ENCODE results near the gene DCHS2. TPM values are rescaled to one million over a fixed set of nuclear protein-coding genes. Genes with fewer than 3 reads are reported as not detected.

The DCHS2 gene
- total RNA-seq, 1 donor from 2014 or later: 0.71 TPM

GRCh38 chr4:154528869-154529268 lies 37.3 kb upstream of the DCHS2 start:
- H3K4me3 ChIP-seq: no peak overlapping the region
- H3K79me2 ChIP-seq (ENCODE audit: low read depth): no peaks in the 10 kb centered on the region
- no peaks in the 10 kb centered on the region for H3K27me3 ChIP-seq
- DNase-seq (ENCODE audit: low spot score): no peak
- Mint-ChIP-seq H3K9me3 (no peaks in the 10 kb centered on the region), H3K36me3 (no peaks in the 10 kb centered on the region), H3K4me3 (no peak overlapping the region), H3K4me1 (no peaks in the 10 kb centered on the region), H3K27me3 (ENCODE audit: insufficient read depth, low read depth) (peaks cover 2% of the 10 kb centered on the region), H3K27ac (no peak overlapping the region)
- H3K4me1 ChIP-seq: no peaks in the 10 kb centered on the region
- no peak overlapping the region for H3K4me2 ChIP-seq
- H3F3A ChIP-seq (ENCODE audit: low read depth): no peaks in the 10 kb centered on the region
- no peak overlapping the region for H2AFZ ChIP-seq (replicated peaks)
- no peaks in the 10 kb centered on the region for H3K36me3 ChIP-seq
- H3K27ac ChIP-seq: no peak overlapping the region
- H3K9ac ChIP-seq: no peak overlapping the region
- H4K20me1 ChIP-seq (ENCODE audit: low read depth): no peaks in the 10 kb centered on the region
- no peaks in the 10 kb centered on the region for H3K9me3 ChIP-seq (ENCODE audit: low read depth)
- TF ChIP-seq EZH2 (IDR thresholded peaks at IDR 0.05) (no peak), EZH2phosphoT487 (IDR thresholded peaks at IDR 0.05) (no peak), CTCF (IDR thresholded peaks at IDR 0.05) (no peak)

GRCh38 chr4:154527308-154527707 lies 35.7 kb upstream of the DCHS2 start:
- Mint-ChIP-seq H3K9me3 (peaks cover 5% of the 10 kb centered on the region), H3K36me3 (peaks cover 3% of the 10 kb centered on the region), H3K27ac (no peak overlapping the region), H3K27me3 (ENCODE audit: insufficient read depth, low read depth) (peaks cover 3% of the 10 kb centered on the region), H3K4me3 (no peak overlapping the region), H3K4me1 (peaks cover 1% of the 10 kb centered on the region)
- TF ChIP-seq EZH2 (IDR thresholded peaks at IDR 0.05) (no peak), CTCF (IDR thresholded peaks at IDR 0.05) (no peak), EZH2phosphoT487 (IDR thresholded peaks at IDR 0.05) (no peak)
- Histone ChIP-seq H3K4me2 (no peak overlapping the region), H3K9me3 (ENCODE audit: low read depth) (no peaks in the 10 kb centered on the region), H3K9ac (no peak overlapping the region), H4K20me1 (ENCODE audit: low read depth) (no peaks in the 10 kb centered on the region), H3K27me3 (no peaks in the 10 kb centered on the region), H3K36me3 (no peaks in the 10 kb centered on the region), H3K79me2 (ENCODE audit: low read depth) (no peaks in the 10 kb centered on the region), H2AFZ (replicated peaks) (no peak overlapping the region), H3K27ac (no peak overlapping the region), H3F3A (ENCODE audit: low read depth) (no peaks in the 10 kb centered on the region), H3K4me3 (no peak overlapping the region), H3K4me1 (no peaks in the 10 kb centered on the region)
- DNase-seq (ENCODE audit: low spot score): no peak

- peaks cover 3% of the 10 kb centered on the region for H3K36me3 Mint-ChIP-seq
- H4K20me1 ChIP-seq (ENCODE audit: low read depth): no peaks in the 10 kb centered on the region
- H3K79me2 ChIP-seq (ENCODE audit: low read depth): no peaks in the 10 kb centered on the region
These were observed 34.6 kb upstream of the DCHS2 start for GRCh38 chr4:154526151-154526550.

More at GRCh38 chr4:154526151-154526550, 34.6 kb upstream of the DCHS2 start:
- Histone ChIP-seq H3K27me3 (no peaks in the 10 kb centered on the region), H2AFZ (replicated peaks) (no peak overlapping the region), H3K9me3 (ENCODE audit: low read depth) (no peaks in the 10 kb centered on the region), H3K36me3 (no peaks in the 10 kb centered on the region), H3K9ac (no peak overlapping the region), H3K4me1 (no peaks in the 10 kb centered on the region), H3K27ac (no peak overlapping the region), H3K4me2 (no peak overlapping the region), H3K4me3 (no peak overlapping the region), H3F3A (ENCODE audit: low read depth) (no peaks in the 10 kb centered on the region)
- no peak overlapping the region for H3K4me3 Mint-ChIP-seq
- TF ChIP-seq EZH2phosphoT487 (IDR thresholded peaks at IDR 0.05): no peak
- no peak for TF ChIP-seq CTCF (IDR thresholded peaks at IDR 0.05)
- TF ChIP-seq EZH2 (IDR thresholded peaks at IDR 0.05): no peak
- peaks cover 5% of the 10 kb centered on the region for H3K9me3 Mint-ChIP-seq
- no peak overlapping the region for H3K27ac Mint-ChIP-seq
- DNase-seq (ENCODE audit: low spot score): no peak
- peaks cover 3% of the 10 kb centered on the region for H3K27me3 Mint-ChIP-seq (ENCODE audit: insufficient read depth, low read depth)
- peaks cover 12% of the 10 kb centered on the region for H3K4me1 Mint-ChIP-seq

Data from neural progenitor cell (in vitro differentiated cells).